Endothelial cell of umbilical vein (primary cell): ENCODE measurements around the gene GALNT10. TPM values are rescaled to one million over a fixed set of nuclear protein-coding genes. Genes with fewer than 3 reads are reported as not detected.

Experiments used
- BruUV-seq: library from RNA; stranded (reverse); fragments of 400-500 nt; replicated peaks from 2 replicates; lab custom pipeline; 2021; lab: Mats Ljungman, UMichigan
- CTCF ChIA-PET: fragments of 300-600, 350-600 bp; sonication (Branson Sonifier 250); formaldehyde crosslinking; loops from one replicate; lab custom pipeline; 2021; ENCODE audit warnings: antibody characterized with exemption, inconsistent platforms; lab: Charles Lee
- POLR2A ChIA-PET: fragments of 300-600, 350-600 bp; sonication (Branson Sonifier 250); formaldehyde crosslinking; loops from one replicate; lab custom pipeline; 2021; ENCODE audit warnings: antibody characterized with exemption, inconsistent platforms; lab: Charles Lee
- DNase-seq: peaks from one replicate; pipeline ENCODE4 v3.0.0-alpha.2; 2011; ENCODE audit warnings: low read depth, low spot score
- FAIRE-seq: peaks from 2 replicates; lab custom pipeline; 2011; peaks lifted over from hg19 to GRCh38; lab: Jason Lieb, UNC
- H2AFZ ChIP-seq: 2 replicates; pipeline ENCODE4 v1.6.0; 2012; ENCODE audit warnings: low read depth, low read length, control low read depth, inconsistent platforms
- H3K27ac ChIP-seq: 2 replicates; pipeline ENCODE4 v1.5.1; 2011; ENCODE audit warnings: low read depth, mild to moderate bottlenecking, control low read depth, low read length, moderate library complexity; ENCODE audit not compliant: insufficient read depth
- H3K27me3 ChIP-seq, 2 experiments: 2 replicates each; pipeline versions ENCODE4 v1.6.0 to v1.6.1; 2011; ENCODE audit warnings: low read length in 2 of 2, mixed read lengths in 1 of 2; ENCODE audit not compliant: control insufficient read depth in 2 of 2, insufficient read depth in 2 of 2
- H3K36me3 ChIP-seq, 2 experiments: 2 replicates in 1 of 2; 3 replicates in 1 of 2; pipeline ENCODE4 v1.5.1; 2011; ENCODE audit warnings: low read length in 2 of 2, mild to moderate bottlenecking in 1 of 2, moderate library complexity in 1 of 2; ENCODE audit not compliant: control insufficient read depth in 2 of 2, insufficient read depth in 2 of 2; ENCODE audit errors: extremely low read depth in 1 of 2
- H3K4me1 ChIP-seq: 3 replicates; pipeline ENCODE4 v1.5.1; 2011; ENCODE audit warnings: mild to moderate bottlenecking, low read length; ENCODE audit not compliant: control insufficient read depth, insufficient read depth; ENCODE audit errors: extremely low read depth
- H3K4me2 ChIP-seq: 2 replicates; pipeline ENCODE4 v1.6.1; 2011; ENCODE audit warnings: low read length, control low read depth, mixed read lengths; ENCODE audit not compliant: insufficient read depth
- H3K4me3 ChIP-seq, 3 experiments: fragments of 200-600 bp in 1 of 3; sonication (generic), shearing (Covaris generic) in 1 of 3; replicated peaks in 1 of 3; 2 replicates each; pipeline ENCODE4 v1.5.1; 2011 to 2016; ENCODE audit warnings: control low read depth in 3 of 3, low read length in 3 of 3, mild to moderate bottlenecking in 2 of 3, inconsistent platforms in 1 of 3, low read depth in 1 of 3, moderate library complexity in 1 of 3; ENCODE audit not compliant: insufficient read depth in 1 of 3
- H3K79me2 ChIP-seq: 2 replicates; pipeline ENCODE4 v1.6.0; 2012; ENCODE audit warnings: low read length, inconsistent platforms; ENCODE audit not compliant: control insufficient read depth, insufficient read depth
- H3K9ac ChIP-seq: replicated peaks from 2 replicates; pipeline ENCODE3; 2011; ENCODE audit warnings: low read length, control low read depth; ENCODE audit not compliant: insufficient read depth; ENCODE audit errors: extremely low read depth
- H3K9me1 ChIP-seq: replicated peaks from 3 replicates; pipeline ENCODE4 v1.6.0; 2011; ENCODE audit warnings: mild to moderate bottlenecking, low read length; ENCODE audit not compliant: control insufficient read depth, insufficient read depth; ENCODE audit errors: extremely low read depth
- H3K9me3 ChIP-seq: replicated peaks from 2 replicates; pipeline ENCODE4 v1.5.1; 2012; ENCODE audit warnings: low read length, inconsistent platforms; ENCODE audit not compliant: control insufficient read depth, insufficient read depth
- H4K20me1 ChIP-seq: replicated peaks from 2 replicates; pipeline ENCODE3; 2011; ENCODE audit warnings: mild to moderate bottlenecking, low read length; ENCODE audit not compliant: control insufficient read depth, insufficient read depth; ENCODE audit errors: extremely low read depth
- CTCF ChIP-seq, 2 donors: IDR thresholded peaks; 1 replicate in 1 of 2; 2 replicates in 1 of 2; pipeline ENCODE4 v1.5.1; 2011; ENCODE audit warnings: low read length in 2 of 2, mild to moderate bottlenecking in 2 of 2, moderate library complexity in 2 of 2, control low read depth in 1 of 2, inconsistent platforms in 1 of 2, low read depth in 1 of 2; ENCODE audit not compliant: insufficient read depth in 1 of 2; ENCODE audit errors: extremely low read depth in 1 of 2
- EZH2 ChIP-seq: IDR thresholded peaks from 2 replicates; pipeline ENCODE4 v1.6.1; 2012; ENCODE audit warnings: borderline replicate concordance, low read depth, mild to moderate bottlenecking, moderate library complexity, low read length, inconsistent platforms; ENCODE audit not compliant: severe bottlenecking
- FOS ChIP-seq: IDR thresholded peaks from 2 replicates; pipeline ENCODE4 v1.6.1; 2011; ENCODE audit warnings: mild to moderate bottlenecking, low read length, moderate library complexity, borderline replicate concordance; ENCODE audit not compliant: insufficient read depth
- GATA2 ChIP-seq: IDR thresholded peaks from 2 replicates; pipeline ENCODE4 v1.7.0; 2011; ENCODE audit warnings: low read depth, mild to moderate bottlenecking, moderate library complexity, mixed read lengths, low read length; ENCODE audit not compliant: insufficient read length, insufficient read depth
- JUN ChIP-seq: IDR thresholded peaks from 2 replicates; pipeline ENCODE4 v1.6.1; 2011; ENCODE audit warnings: borderline replicate concordance, low read depth; ENCODE audit not compliant: insufficient read length, insufficient read depth
- MAX ChIP-seq: IDR thresholded peaks from 2 replicates; pipeline ENCODE4 v1.6.1; 2011; ENCODE audit not compliant: insufficient read depth, insufficient read length
- MYC ChIP-seq: IDR thresholded peaks from one replicate; pipeline ENCODE4 v1.6.1; 2011; ENCODE audit warnings: mild to moderate bottlenecking, low read depth, low read length
- POLR2A ChIP-seq: IDR thresholded peaks from 2 replicates; pipeline ENCODE4 v1.6.1; 2012; ENCODE audit warnings: low read depth, mild to moderate bottlenecking, control low read depth, low read length
- POLR2AphosphoS5 ChIP-seq: IDR thresholded peaks from 2 replicates; pipeline ENCODE4 v1.6.1; 2012; ENCODE audit warnings: low read depth, mild to moderate bottlenecking, control low read depth, low read length, moderate library complexity; ENCODE audit not compliant: insufficient read depth
- dilution Hi-C: fragments of 300-500 bp; cut with MboI; formaldehyde crosslinking; loops from one replicate; pipeline ENCODE4 v1.15.0; 2019; ENCODE audit warnings: low sequenced_read_pairs; ENCODE audit not compliant: extremely low pct_ligation_motif_present
- intact Hi-C: fragments of 100-400 bp; cut with micrococcal nuclease; formaldehyde crosslinking; loops from one replicate; pipeline ENCODE4 v1.10.0; 2022
- polyA plus RNA-seq, 4 experiments: library from polyadenylated mRNA; depleted of rRNA in 3 of 4; stranded (reverse) in 3 of 4; unstranded in 1 of 4; fragments of >200 nt; gene quantifications; 2 replicates each; pipeline versions ENCODE4 v1.2.1 to v1.2.3, GENCODE V29; 2011 to 2012; ENCODE audit warnings: missing spikeins in 1 of 4
- total RNA-seq: library from RNA; stranded (reverse); gene quantifications from 2 replicates; pipeline ENCODE4 v1.2.3, GENCODE V29; 2021

GALNT10 gene
- total and polyA plus RNA-seq, 2 donors (not counting 3 experiments of a cell fraction or from before 2014, with no cell fraction given), result 70.2 to 77.6 TPM

- TF ChIP-seq GATA2 (no peak), EZH2 (no peak), JUN (no peak), MAX (no peak), CTCF (IDR thresholded peaks at IDR 0.05; ENCODE audit: extremely low read depth in 1 of 2, insufficient read depth in 1 of 2, low read depth in 1 of 2, low read length in 2 of 2) (no peak), POLR2A (no peak), POLR2AphosphoS5 (no peak), FOS (no peak), MYC (no peak)
- H4K20me1 ChIP-seq, result no peaks in the 10 kb centered on the region
- CTCF ChIA-PET, result interaction anchor here (1.2 to 4.9 kb wide), 4 partner anchors 9 to 205 kb away, joined by 3 to 64 read pairs (median 16); partner anchors contain the start of gene GALNT10
- BruUV-seq, result no TSS peak
- POLR2A ChIA-PET, result interaction anchor here (1.2 kb wide), 1 partner anchor 9 kb away, joined by 4 read pairs; the partner anchor contains the start of gene GALNT10
- no peaks in the 10 kb centered on the region for H3K9me1 ChIP-seq
- no peak overlapping the region for H2AFZ ChIP-seq
- H3K9ac ChIP-seq, result no peak overlapping the region
- intact Hi-C loops (no loop called here), dilution Hi-C loops (no loop called here)
- H3K4me1 ChIP-seq, result peaks cover 36% of the 10 kb centered on the region
- no peaks in the 10 kb centered on the region for H3K27me3 ChIP-seq
- H3K36me3 ChIP-seq, result peaks cover 0 to 6% of the 10 kb centered on the region in 2 experiments
- DNase-seq (no peak), FAIRE-seq (no peak)
- H3K9me3 ChIP-seq, result no peaks in the 10 kb centered on the region
- no peak overlapping the region for H3K4me2 ChIP-seq
- H3K27ac ChIP-seq, result peak overlapping the region; percentile 67
- no peak overlapping the region for H3K4me3 ChIP-seq
- H3K79me2 ChIP-seq, result peaks cover 6% of the 10 kb centered on the region
Measured at GRCh38 chr5:154199671-154200220, 9.2 kb downstream of the GALNT10 start.
